ENCODE results near the gene LMNA. TPM values are rescaled to one million over a fixed set of nuclear protein-coding genes. Genes with fewer than 3 reads are reported as not detected.
A peak's percentile ranks its signal among the peaks of the same experiment; 100 is the strongest.

Gene LMNA
- total RNA-seq, 2 donors from 2014 or later = 125 to 159 TPM

GRCh38 chr1:156103521-156103947, 11.0 kb upstream of the LMNA start:
- no peaks in the 10 kb centered on the region for H3K36me3 Mint-ChIP-seq (ENCODE audit: insufficient read depth in 2 of 2)
- peak overlapping the region; percentile 57 for H3K27ac Mint-ChIP-seq
- peaks cover 89% of the 10 kb centered on the region for H3K4me1 Mint-ChIP-seq (ENCODE audit: low read depth)
- H3K4me3 Mint-ChIP-seq = peak overlapping the region; percentile 19 to 69
- ATAC-seq (replicated peaks in 1 of 2) (peak in 1 of 2 donors; percentile 7), DNase-seq (peak; percentile 51 to 58)
- H3K27me3 Mint-ChIP-seq (ENCODE audit: low read depth) = no peaks in the 10 kb centered on the region
- no peaks in the 10 kb centered on the region for H3K9me3 Mint-ChIP-seq

- Mint-ChIP-seq H3K4me1 (ENCODE audit: low read depth) (peaks cover 90% of the 10 kb centered on the region), H3K4me3 (peak overlapping the region; percentile 19 to 69)
- ATAC-seq (replicated peaks in 1 of 2) = peak; percentile 10 to 39
These were observed 10.3 kb upstream of the LMNA start for GRCh38 chr1:156104065-156104810.

GRCh38 chr1:156104861-156105832, 9.4 kb upstream of the LMNA start:
- no peak for ATAC-seq (replicated peaks in 1 of 2)
- Mint-ChIP-seq H3K4me3 (peak overlapping the region; percentile 84 to 98), H3K27ac (peak overlapping the region; percentile 78), H3K9me3 (no peaks in the 10 kb centered on the region), H3K4me1 (ENCODE audit: low read depth) (peaks cover 88% of the 10 kb centered on the region), H3K36me3 (ENCODE audit: insufficient read depth in 2 of 2) (no peaks in the 10 kb centered on the region), H3K27me3 (ENCODE audit: low read depth) (no peaks in the 10 kb centered on the region)
- DNase-seq = no peak

More at GRCh38 chr1:156104065-156104810, 10.3 kb upstream of the LMNA start:
- no peaks in the 10 kb centered on the region for H3K27me3 Mint-ChIP-seq (ENCODE audit: low read depth)
- peak overlapping the region; percentile 57 for H3K27ac Mint-ChIP-seq
- peak; percentile 51 to 64 for DNase-seq
- no peaks in the 10 kb centered on the region for H3K36me3 Mint-ChIP-seq (ENCODE audit: insufficient read depth in 2 of 2)
- H3K9me3 Mint-ChIP-seq = no peaks in the 10 kb centered on the region

GRCh38 chr1:156106624-156107488, 7.7 kb upstream of the LMNA start:
- Mint-ChIP-seq H3K27me3 (ENCODE audit: low read depth) (peaks cover 7% of the 10 kb centered on the region), H3K4me1 (ENCODE audit: low read depth) (peaks cover 71% of the 10 kb centered on the region), H3K4me3 (peak overlapping the region; percentile 84 to 98), H3K9me3 (no peaks in the 10 kb centered on the region), H3K27ac (peak overlapping the region; percentile 80), H3K36me3 (ENCODE audit: insufficient read depth in 2 of 2) (no peaks in the 10 kb centered on the region)
- no peak for DNase-seq
- peak; percentile 31 to 42 for ATAC-seq (replicated peaks in 1 of 2)

DNA sequence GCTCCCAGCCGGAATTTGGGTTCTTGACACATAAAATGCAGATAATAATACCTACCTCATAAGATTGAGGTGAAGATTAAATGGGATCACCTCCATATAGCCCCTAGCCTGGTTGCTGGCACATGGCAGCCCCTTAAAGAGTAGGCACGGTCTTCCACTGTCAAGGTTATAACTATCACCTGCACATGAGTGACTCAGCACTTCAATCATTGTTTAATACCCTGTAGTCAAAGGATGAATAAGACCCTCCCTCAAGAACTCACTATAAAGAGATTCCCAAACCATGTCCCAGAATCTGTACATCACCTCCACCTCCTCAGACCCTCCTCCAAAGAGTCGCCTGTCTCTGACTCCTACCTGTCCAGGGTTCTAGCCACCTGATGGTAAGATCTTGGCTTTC, 6.5 kb upstream of the LMNA start:
- Mint-ChIP-seq H3K27me3 (ENCODE audit: low read depth) (peaks cover 13% of the 10 kb centered on the region), H3K4me3 (peak overlapping the region; percentile 84 to 98), H3K9me3 (no peaks in the 10 kb centered on the region), H3K36me3 (ENCODE audit: insufficient read depth in 2 of 2) (no peaks in the 10 kb centered on the region), H3K27ac (no peak overlapping the region), H3K4me1 (ENCODE audit: low read depth) (peaks cover 63% of the 10 kb centered on the region)
- no peak for DNase-seq
- no peak for ATAC-seq (replicated peaks in 1 of 2)

- H3K4me1 Mint-ChIP-seq (ENCODE audit: low read depth) = peaks cover 60% of the 10 kb centered on the region
- ATAC-seq (replicated peaks in 1 of 2) (no peak), DNase-seq (no peak)
- H3K4me3 Mint-ChIP-seq = no peak overlapping the region
- H3K9me3 Mint-ChIP-seq = no peaks in the 10 kb centered on the region
- no peak overlapping the region for H3K27ac Mint-ChIP-seq
- H3K27me3 Mint-ChIP-seq (ENCODE audit: low read depth) = peaks cover 13% of the 10 kb centered on the region
- no peaks in the 10 kb centered on the region for H3K36me3 Mint-ChIP-seq (ENCODE audit: insufficient read depth in 2 of 2)
These were observed 5.8 kb upstream of the LMNA start for GRCh38 chr1:156108664-156109241.

- DNase-seq (no peak), ATAC-seq (replicated peaks in 1 of 2) (no peak)
- Mint-ChIP-seq H3K9me3 (no peaks in the 10 kb centered on the region), H3K4me3 (no peak overlapping the region), H3K27me3 (ENCODE audit: low read depth) (peaks cover 13% of the 10 kb centered on the region), H3K36me3 (ENCODE audit: insufficient read depth in 2 of 2) (peaks cover 1 to 7% of the 10 kb centered on the region in 2 donors), H3K4me1 (ENCODE audit: low read depth) (peaks cover 57% of the 10 kb centered on the region), H3K27ac (no peak overlapping the region)
These were observed 4.3 kb upstream of the LMNA start for GRCh38 chr1:156110252-156110651.

- H3K4me3 Mint-ChIP-seq = no peak overlapping the region
- DNase-seq (no peak), ATAC-seq (replicated peaks in 1 of 2) (no peak)
- H3K4me1 Mint-ChIP-seq (ENCODE audit: low read depth) = peaks cover 53% of the 10 kb centered on the region
- no peak overlapping the region for H3K27ac Mint-ChIP-seq
- H3K27me3 Mint-ChIP-seq (ENCODE audit: low read depth) = peaks cover 18% of the 10 kb centered on the region
- peaks cover 5 to 14% of the 10 kb centered on the region in 2 donors for H3K36me3 Mint-ChIP-seq (ENCODE audit: insufficient read depth in 2 of 2)
- no peaks in the 10 kb centered on the region for H3K9me3 Mint-ChIP-seq
These were observed 3.1 kb upstream of the LMNA start for GRCh38 chr1:156111355-156111962.

- no peak for ATAC-seq (replicated peaks in 1 of 2)
- Mint-ChIP-seq H3K4me3 (no peak overlapping the region), H3K4me1 (ENCODE audit: low read depth) (peaks cover 46% of the 10 kb centered on the region), H3K27me3 (ENCODE audit: low read depth) (peaks cover 20% of the 10 kb centered on the region), H3K27ac (no peak overlapping the region), H3K36me3 (ENCODE audit: insufficient read depth in 2 of 2) (peaks cover 8 to 14% of the 10 kb centered on the region in 2 donors), H3K9me3 (no peaks in the 10 kb centered on the region)
- DNase-seq = no peak
These were observed 2.0 kb upstream of the LMNA start for GRCh38 chr1:156112276-156113137.

DNA sequence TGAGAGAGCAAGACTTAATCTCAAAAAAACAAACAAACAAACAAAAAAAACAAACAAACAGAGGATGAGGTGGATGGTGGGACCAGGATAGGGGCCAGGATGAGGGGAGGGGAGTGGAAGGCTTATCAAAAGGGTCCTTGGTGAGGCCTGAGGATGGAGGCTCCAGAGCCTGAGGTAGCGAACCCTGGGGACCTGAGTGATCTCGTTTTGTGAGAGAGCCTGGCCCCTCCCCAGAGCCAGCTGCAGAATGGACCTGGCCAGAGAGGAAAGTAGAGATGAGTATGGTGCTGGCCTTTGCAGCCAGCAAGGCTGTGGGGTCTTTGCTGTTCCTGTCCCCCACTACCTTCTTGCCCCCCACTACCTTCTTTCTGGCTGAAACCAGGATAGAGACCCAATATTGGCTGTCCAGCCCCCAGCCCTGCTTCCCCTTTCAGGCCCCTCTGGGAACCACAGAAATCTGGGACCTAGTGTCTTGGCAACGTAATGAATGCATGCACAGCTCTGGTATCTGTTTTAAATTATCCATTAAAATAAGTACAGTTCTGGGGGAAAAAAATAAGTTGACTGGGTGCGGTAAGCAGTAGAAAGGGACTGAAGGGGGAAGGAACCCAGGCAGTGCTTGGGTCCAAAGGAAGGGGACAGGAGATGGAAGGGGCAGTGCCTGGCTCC, 1.1 kb upstream of the LMNA start:
- no peaks in the 10 kb centered on the region for H3K9me3 Mint-ChIP-seq
- no peak for DNase-seq
- peak overlapping the region; percentile 94 to 99 for H3K4me3 Mint-ChIP-seq
- H3K27ac Mint-ChIP-seq = peak overlapping the region; percentile 80
- H3K36me3 Mint-ChIP-seq (ENCODE audit: insufficient read depth in 2 of 2) = peaks cover 9 to 14% of the 10 kb centered on the region in 2 donors
- H3K27me3 Mint-ChIP-seq (ENCODE audit: low read depth) = peaks cover 26% of the 10 kb centered on the region
- H3K4me1 Mint-ChIP-seq (ENCODE audit: low read depth) = peaks cover 46% of the 10 kb centered on the region
- ATAC-seq (replicated peaks in 1 of 2) = no peak
